Endometrial microvascular endothelial cells (primary cell): ENCODE results near the gene BAIAP3. TPM values are rescaled to one million over a fixed set of nuclear protein-coding genes. Genes with fewer than 3 reads are reported as not detected.
"Not testable (repeated sequence)": the region's sequence is repeated elsewhere in the genome, so short reads cannot be mapped to it uniquely, and the experiment has no call there.

Experiments
- in situ Hi-C: cut with HindIII; loops from 2 replicates; pipeline ENCODE4 v1.10.0; 2017; ENCODE audit warnings: low sequenced_read_pairs, low pct_unique_long_range_greater_than_20kb; ENCODE audit errors: inconsistent ontology term
- total RNA-seq: library from RNA; depleted of rRNA; stranded (reverse); fragments of >200 nt; gene quantifications from one replicate; pipeline ENCODE4 v1.2.3, GENCODE V29; 2015; ENCODE audit errors: inconsistent ontology term

Gene BAIAP3
- total RNA-seq, 1 donor from 2014 or later, result 0.74 TPM

DNA sequence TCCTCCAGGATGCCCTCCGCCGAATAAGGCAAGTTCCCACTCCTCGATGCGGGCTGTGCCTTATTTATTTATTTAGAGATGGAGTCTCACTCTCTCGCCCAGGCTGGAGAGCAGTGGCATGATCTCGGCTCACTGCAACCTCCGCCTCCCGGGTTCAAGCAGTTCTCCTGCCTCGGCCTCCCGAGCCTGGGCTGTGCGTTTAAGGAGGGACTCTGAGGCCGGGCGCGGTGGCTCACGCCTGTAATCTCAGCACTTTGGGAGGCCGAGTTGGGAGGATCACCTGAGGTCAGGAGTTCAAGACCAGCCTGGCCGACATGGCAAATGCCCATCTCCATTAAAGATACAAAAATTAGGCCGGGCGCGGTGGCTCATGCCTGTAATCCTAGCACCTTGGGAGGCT, 5.3 kb upstream of the BAIAP3 start:
- in situ Hi-C loops, result not testable (repeated sequence)

- in situ Hi-C loops, result not testable (repeated sequence)
These were observed 4.5 kb upstream of the BAIAP3 start for GRCh38 chr16:1328961-1329360.

GRCh38 chr16:1330260-1330914, 3.1 kb upstream of the BAIAP3 start:
- in situ Hi-C loops, result no loop called here

DNA sequence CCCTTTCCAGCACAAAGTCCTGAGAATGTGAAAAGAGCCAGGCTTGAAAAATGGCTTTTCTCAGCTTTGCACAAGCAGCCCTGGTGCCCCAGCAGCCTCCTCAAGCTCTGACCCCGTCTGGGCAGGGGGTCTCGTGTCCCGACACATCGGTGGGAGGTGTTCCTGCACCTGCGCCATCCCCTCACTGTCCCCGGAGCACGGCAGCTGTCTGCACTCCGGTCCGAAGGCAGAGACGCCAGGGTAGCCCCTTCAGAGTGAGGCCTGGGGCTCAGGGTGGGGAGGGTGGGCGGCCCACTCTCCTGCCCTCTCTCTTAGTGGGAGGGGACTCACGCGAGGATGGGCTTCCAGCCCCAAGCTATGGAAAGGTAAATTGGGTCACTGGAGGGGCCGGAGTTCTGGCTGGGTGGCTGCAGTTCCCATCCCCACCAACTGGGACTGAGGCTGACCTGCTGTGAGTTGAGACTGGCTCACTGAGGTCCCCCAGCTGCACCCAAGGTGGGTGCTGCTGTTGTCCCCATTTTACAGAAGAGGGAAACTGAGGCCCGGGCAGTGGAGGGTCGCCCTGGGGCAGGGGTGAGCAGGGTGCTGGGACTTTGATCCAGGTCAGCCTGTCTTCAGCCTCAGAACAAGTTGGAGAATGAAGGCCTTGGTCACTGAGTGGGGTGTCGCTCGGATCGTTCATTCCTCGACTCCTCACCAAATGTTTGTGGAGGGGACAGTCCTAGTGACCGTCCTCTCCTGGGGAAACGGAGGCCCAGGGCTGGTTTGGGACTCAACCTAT, 2.3 kb upstream of the BAIAP3 start:
- in situ Hi-C loops, result no loop called here

DNA sequence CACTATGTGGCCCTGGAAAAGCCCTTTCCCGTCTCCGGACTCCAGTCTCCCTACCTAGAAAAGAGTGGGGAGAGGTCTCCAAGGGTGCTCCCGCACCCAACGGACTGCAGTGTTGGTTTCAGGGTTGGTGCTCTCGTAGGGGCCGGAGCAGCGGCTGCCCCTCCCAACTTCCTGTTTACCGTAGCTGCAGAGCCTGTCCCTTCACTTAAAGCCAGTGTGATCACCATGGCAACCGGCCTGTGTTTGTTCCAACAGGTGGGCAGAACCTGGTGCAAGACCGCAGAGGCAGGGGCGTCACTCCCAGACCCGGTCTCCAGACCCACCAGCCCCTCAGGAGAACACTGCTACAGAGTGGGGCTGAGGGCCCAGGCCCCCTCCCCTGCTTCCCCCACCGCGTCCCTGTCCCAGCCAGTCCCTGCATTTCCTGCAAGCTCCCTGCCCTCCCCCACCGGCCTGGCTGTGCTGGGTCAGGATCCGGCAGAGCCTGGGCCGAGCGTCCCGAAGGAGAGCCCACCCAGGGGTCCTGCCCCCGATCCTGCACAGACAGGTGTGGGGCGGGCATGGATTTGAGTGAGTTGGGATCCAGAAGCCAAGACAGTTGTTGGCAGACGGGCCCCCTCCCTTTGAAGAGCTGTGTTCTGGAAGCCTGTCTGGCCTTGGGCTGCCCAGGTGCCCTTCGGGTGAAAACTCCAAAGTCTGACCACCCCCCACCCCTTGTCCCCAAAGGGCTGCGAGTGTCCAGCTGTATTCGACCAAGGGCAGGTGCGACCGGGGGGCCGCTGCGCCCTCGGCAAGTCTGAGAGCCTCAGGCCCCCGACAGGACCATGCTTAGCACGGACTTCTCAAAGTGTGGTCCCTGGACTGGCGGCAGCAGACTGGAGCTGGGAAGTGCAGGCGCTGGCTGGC, 1.5 kb upstream of the BAIAP3 start:
- in situ Hi-C loops, result no loop called here

- in situ Hi-C loops, result no loop called here
These were observed 762 bp upstream of the BAIAP3 start for GRCh38 chr16:1332618-1333148.

DNA sequence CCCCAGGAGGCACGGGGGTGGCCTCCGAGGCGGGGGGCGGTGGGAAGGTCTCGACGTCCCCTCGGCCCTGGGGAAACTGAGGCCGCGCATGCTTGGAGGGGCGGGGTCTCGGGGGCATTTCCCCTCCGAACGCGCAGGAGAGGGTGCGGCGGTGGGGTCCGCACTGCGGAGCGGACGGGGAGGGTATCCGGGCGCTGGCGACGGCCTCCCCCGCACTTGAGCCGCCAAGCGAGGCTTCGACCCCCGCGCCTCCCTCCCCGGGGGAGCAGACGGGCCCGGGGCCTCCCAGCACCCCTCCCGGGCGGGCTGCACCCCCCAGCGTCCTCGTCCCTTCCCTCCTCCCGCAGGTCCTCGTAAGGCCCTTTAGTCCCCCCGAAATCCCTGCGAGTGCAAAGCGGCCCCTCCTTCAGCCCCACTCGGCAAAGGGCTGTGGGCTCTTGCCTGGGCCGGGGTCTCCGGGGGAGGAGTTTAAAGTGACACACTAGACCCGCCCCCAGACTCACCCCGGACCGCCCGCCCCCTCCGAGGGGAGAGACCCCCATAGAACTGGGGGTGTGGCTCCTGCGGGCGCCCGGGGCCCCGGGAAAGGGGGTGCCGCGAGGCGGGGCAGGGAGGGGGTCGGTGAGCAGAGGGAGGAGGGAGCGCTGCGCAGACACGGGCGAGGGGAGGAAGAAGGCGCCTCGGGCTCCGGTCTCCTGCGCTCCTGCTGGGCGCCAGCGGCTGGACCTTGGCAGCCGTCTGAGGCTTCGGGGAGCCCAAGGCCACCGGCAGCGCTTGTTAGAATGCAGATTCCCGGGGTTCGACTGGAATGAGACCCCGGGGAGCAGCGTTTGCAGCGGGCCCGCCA, 632 bp downstream of the BAIAP3 start:
- in situ Hi-C loops, result no loop called here

- in situ Hi-C loops, result no loop called here
These were observed 1.3 kb downstream of the BAIAP3 start for GRCh38 chr16:1334739-1335138.

GRCh38 chr16:1335211-1335971, 1.9 kb downstream of the BAIAP3 start:
- in situ Hi-C loops, result no loop called here

- in situ Hi-C loops, result no loop called here
These were observed 2.6 kb downstream of the BAIAP3 start for GRCh38 chr16:1335996-1336395.

- in situ Hi-C loops, result no loop called here
These were observed 3.2 kb downstream of the BAIAP3 start for GRCh38 chr16:1336619-1337018.

DNA sequence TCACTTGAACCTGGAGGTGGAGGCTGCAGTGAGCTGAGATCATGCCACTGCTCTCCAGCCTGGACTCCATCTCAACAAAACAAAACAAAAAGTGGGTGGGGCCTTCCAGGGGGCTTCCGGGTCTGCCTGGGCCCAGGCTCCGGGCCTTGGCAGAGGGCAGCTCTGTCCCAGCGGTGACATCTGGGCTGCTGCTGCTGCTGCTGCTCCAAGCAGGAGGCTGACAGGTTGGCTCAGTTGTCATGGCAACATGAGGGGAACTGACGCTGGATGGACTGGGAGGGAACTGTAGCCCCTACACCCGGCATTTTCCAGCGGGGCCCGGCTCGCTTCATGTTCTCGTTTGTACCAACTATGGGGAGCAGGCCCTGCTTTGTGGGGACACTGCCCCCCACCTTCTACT, 4.0 kb downstream of the BAIAP3 start:
- in situ Hi-C loops, result no loop called here

DNA sequence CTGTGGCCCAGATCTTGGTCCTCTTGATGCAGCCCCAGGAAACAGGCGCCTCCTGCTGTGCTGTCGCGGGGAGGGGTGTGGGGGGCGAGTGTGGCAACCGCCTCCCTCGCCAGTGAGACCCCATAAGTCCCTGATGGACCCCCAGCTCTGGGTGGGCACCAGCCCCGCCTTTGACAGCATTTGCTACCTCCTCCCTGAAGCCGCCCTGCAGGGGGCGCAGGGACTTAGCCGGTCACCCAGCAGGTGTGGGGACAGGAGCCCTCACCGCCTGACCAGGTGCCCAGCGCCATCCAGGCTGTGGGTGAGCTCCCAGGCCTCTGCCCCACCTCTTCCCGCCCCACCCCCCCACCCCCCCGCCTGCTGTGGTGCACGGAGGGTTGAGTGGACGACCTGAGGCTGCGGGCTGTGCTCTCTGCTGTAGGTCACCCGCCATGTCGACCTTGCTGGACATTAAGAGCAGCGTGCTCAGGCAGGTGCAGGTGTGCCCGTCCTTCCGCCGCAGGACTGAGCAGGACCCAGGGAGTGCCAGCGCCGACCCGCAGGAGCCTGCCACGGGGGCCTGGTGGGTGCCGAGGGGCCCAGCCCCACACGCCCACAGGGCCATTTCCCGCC, 4.8 kb downstream of the BAIAP3 start:
- in situ Hi-C loops, result no loop called here

- in situ Hi-C loops, result no loop called here
These were observed 5.6 kb downstream of the BAIAP3 start for GRCh38 chr16:1338855-1339675.

- in situ Hi-C loops, result no loop called here
These were observed 7.5 kb downstream of the BAIAP3 start for GRCh38 chr16:1340730-1341494.
